IPS-18c (cell line): ENCODE measurements around the gene WNT3.
A peak's percentile ranks its signal among the peaks of the same experiment; 100 is the strongest.

Experiments
- H3K4me3 ChIP-seq: 2 replicates; pipeline ENCODE4 v1.7.0; 2013; ENCODE audit warnings: low read depth, mild to moderate bottlenecking, low read length, moderate library complexity; ENCODE audit not compliant: insufficient read depth
- H3K9me3 ChIP-seq: one replicate; pipeline ENCODE4 v1.6.1; 2013; ENCODE audit warnings: mild to moderate bottlenecking, low read length, moderate library complexity; ENCODE audit not compliant: control insufficient read depth, insufficient read depth

The WNT3 gene

DNA sequence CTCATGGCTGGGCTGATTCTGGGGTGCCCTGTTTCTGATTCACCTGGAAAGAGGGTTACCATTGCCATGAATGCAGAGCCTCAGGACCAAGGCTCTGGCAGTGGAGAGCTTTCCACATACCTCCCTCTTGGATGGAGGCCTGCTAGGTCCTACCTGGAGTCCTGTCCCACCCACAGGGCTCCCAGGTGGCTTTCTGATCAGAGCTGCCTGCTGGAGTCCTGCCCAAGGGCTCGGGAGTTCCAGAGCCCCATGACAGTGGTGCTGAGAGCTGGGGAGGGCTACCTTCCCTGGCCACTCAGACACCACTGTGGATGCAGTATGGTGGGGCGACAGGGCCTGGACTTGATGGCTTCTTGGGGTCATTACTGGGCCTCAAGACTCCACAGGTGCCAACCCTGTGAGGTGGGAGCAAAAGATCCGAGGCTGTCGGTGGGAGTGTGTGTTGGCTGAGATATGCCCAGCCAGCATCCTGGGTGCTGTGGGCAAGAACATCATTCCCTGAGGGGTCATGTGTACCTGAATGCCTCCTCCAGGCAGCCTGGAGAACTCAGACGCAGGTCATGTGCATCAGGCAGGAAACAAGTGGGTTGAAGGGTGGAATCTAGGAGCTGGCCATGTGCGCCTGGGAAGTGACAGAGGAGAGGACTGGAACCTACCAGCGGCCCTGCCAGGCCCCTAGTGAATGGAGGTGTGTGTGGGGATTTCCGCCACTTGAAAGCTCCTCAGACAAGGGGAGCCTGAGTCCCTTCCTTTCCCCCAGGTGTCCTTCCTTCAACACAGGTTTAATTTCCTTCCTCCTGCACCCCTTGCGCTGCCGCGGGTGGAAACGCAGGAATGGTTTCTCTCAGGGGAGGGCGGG, 2.3 kb upstream of the WNT3 start:
- peak overlapping the region; percentile 59 for H3K4me3 ChIP-seq

DNA sequence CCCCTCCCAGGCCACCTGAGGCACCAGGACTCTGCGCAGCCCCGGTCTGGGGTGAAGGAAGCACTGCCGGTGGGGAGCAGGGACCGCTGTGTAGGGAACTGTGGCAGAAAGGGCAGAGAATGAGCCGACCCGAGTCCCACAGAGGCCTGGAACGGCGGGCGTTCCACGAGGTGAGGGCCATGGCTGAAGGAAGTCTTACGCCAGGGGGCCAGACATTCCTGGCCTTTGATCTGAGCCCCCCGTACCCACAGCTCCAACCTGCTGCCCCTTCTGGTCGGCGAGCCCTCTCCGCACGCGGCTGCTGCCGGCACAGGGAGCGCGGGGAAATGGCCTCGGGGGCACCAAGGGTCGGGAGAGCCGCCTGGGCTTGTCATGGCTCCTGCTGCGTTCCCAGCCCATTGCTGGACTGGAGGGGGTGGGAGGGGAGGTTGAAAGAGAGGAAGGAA, 1.4 kb upstream of the WNT3 start:
- peak overlapping the region; percentile 59 for H3K4me3 ChIP-seq
- H3K9me3 ChIP-seq: no peaks in the 10 kb centered on the region

More for the DNA sequence above, 2.3 kb upstream of the WNT3 start:
- H3K9me3 ChIP-seq: no peaks in the 10 kb centered on the region

GRCh38 chr17:46818929-46819859, 702 bp upstream of the WNT3 start:
- H3K4me3 ChIP-seq: peak overlapping the region; percentile 59
- H3K9me3 ChIP-seq: no peaks in the 10 kb centered on the region

GRCh38 chr17:46817901-46818209, 637 bp downstream of the WNT3 start:
- H3K9me3 ChIP-seq: no peaks in the 10 kb centered on the region
- H3K4me3 ChIP-seq: peak overlapping the region; percentile 40; the same call in 1 of the 2 replicates

- Histone ChIP-seq H3K4me3 (peak overlapping the region; percentile 40; the same call in 1 of the 2 replicates), H3K9me3 (no peaks in the 10 kb centered on the region)
Observed at GRCh38 chr17:46817151-46817900, 1.2 kb downstream of the WNT3 start.

DNA sequence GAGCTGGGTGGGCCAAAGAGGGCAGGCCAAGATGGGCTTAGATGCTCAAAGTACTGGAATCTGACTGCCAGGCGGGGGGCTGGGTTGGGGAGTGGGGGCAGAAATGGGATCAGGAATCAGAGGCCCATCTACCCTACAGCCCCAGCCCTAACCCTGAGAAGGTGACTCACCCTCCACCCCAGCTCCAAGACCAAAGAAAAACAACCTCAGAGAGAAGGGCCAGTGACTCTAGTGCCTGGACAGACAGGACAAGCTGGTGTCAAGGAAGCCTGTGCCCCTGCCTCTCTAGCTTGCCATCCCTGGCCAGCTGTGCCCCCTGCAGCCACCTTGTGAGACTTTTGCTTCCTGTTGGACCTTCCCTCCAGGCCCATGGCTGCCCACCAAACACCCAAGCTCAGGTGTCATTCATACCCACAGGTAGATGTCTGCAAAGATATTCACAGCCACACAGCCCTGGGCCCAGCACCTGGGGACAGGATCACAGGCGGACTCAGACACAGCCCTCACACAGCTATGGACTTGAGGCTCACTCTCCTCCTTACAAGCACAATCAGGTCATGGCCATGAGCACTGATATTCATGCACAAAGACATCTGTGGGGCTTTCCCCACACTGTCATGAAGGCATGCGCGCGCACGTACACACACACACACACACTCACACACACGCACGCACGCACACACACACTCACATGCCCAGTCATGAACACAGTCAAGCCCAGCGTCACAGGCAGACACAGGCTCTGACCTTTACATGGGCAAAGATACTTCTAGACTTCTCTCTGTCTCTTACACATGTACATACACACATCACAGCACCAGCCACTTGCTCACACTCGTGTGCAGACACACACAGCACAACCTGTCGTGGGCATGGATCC, 2.8 kb downstream of the WNT3 start:
- Histone ChIP-seq H3K4me3 (no peak overlapping the region), H3K9me3 (no peaks in the 10 kb centered on the region)

GRCh38 chr17:46814446-46814845, 4.0 kb downstream of the WNT3 start:
- H3K4me3 ChIP-seq: no peak overlapping the region
- no peaks in the 10 kb centered on the region for H3K9me3 ChIP-seq

GRCh38 chr17:46813920-46814319, 4.6 kb downstream of the WNT3 start:
- Histone ChIP-seq H3K4me3 (no peak overlapping the region), H3K9me3 (no peaks in the 10 kb centered on the region)

DNA sequence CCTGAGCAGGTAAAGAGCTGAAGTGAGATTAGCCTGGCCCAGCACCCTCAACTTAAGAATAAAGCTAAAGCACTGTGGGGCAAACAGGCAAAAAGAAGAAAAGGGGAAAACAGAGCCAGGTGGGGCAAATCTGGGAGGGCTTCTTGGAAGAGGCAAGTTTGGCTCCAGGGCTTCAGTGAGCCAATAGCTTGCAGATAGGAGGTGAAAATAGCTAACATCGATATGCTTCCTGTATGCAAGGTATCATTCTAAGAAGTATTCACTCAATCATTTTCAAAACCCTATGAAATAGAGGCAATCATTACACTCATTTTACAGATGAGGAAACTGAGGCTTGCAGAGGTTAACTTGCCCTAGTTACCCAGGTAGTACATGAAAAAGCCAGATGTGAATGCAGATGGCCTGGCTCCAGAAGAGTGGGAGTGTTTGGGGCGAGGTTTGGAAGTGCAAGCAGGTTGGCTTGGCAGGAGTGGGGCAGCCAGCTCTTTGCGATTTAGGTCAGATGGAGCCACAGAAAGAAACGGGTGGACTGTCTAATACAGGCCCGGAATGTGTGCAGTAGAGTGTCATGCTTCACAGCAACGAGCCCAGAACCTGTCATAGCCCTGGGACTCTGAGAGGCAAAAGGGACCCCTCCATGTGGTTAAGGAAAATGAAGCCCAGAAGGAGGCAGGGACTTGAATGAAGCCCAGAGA, 5.7 kb downstream of the WNT3 start:
- Histone ChIP-seq H3K4me3 (no peak overlapping the region), H3K9me3 (no peaks in the 10 kb centered on the region)

DNA sequence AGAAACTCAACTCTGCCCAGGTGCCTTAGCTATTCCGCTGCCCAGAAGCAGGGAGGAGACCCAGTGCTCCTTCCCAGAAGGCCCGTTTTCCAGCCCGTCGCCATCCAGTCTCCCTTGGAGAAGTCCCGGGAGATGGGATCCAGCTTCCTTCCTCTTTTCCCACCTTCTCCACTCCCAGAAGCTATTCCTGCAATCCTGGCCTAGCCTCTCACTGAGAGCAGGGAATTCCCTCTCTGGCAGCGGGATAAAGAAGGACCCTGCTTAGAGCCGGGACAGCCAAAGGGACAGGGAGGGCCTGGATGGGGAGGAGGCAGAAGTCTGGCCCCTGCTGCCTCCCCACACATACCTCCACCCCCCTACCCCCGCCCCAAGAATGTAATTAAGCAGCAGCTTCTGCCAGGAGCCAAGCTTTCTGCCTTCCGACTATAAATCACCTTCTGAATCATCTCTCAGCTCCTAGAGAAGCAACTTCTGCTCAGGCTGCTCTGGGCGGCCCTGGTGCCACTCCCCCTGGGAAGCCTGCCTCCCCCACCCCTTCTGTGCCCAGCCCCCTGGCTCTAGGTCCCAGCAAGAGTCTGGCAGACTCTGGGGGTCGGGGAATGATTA, 6.4 kb downstream of the WNT3 start:
- no peaks in the 10 kb centered on the region for H3K9me3 ChIP-seq
- no peak overlapping the region for H3K4me3 ChIP-seq

GRCh38 chr17:46810837-46811236, 7.7 kb downstream of the WNT3 start:
- Histone ChIP-seq H3K4me3 (no peak overlapping the region), H3K9me3 (no peaks in the 10 kb centered on the region)

- H3K4me3 ChIP-seq: no peak overlapping the region
- no peaks in the 10 kb centered on the region for H3K9me3 ChIP-seq
Observed at GRCh38 chr17:46809110-46809571, 9.4 kb downstream of the WNT3 start.

GRCh38 chr17:46805771-46806170, 12.7 kb downstream of the WNT3 start:
- Histone ChIP-seq H3K4me3 (no peak overlapping the region), H3K9me3 (no peaks in the 10 kb centered on the region)

- Histone ChIP-seq H3K4me3 (no peak overlapping the region), H3K9me3 (no peaks in the 10 kb centered on the region)
Observed at GRCh38 chr17:46803544-46803943, 14.9 kb downstream of the WNT3 start.

DNA sequence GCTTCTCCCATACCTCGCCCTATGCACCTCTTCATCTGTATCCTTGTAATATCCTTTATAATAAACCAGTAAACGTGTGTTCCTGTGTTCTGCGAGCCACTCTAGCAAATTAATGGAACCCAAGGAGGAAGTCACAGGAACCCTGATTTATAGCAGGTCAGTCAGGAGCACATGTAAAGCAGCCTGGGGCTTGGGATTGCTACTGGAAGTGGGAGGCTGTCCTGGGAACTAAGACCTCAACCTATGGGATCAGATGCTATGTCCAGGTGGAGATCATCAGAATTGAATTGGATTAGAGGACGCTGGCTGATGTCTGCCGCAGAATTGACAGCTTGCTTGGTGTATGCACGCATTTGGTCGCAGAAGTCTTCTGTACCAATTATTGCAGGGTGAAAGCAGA, 15.7 kb downstream of the WNT3 start:
- no peaks in the 10 kb centered on the region for H3K9me3 ChIP-seq
- H3K4me3 ChIP-seq: no peak overlapping the region

- no peak overlapping the region for H3K4me3 ChIP-seq
Observed at GRCh38 chr17:46800573-46800972, 17.9 kb downstream of the WNT3 start.

More at GRCh38 chr17:46800573-46800972, 17.9 kb downstream of the WNT3 start:
- H3K9me3 ChIP-seq: no peaks in the 10 kb centered on the region
